Brain microvascular endothelial cell (primary cell): ENCODE measurements around the gene CAPN13.

ENCODE experiments used
- DNase-seq: peaks from one replicate; pipeline ENCODE4 v3.0.0-alpha.2; 2020
- H3K27ac ChIP-seq: fragments of 250-450 bp; sonication (Bioruptor Pico); 2 replicates; pipeline ENCODE4 v1.5.1; 2020; ENCODE audit warnings: mild to moderate bottlenecking, moderate library complexity
- H3K27me3 ChIP-seq: fragments of 250-450 bp; sonication (Bioruptor Pico); replicated peaks from 2 replicates; pipeline ENCODE4 v1.5.1; 2020; ENCODE audit warnings: mild to moderate bottlenecking
- H3K36me3 ChIP-seq: fragments of 250-450 bp; sonication (Bioruptor Pico); replicated peaks from 2 replicates; pipeline ENCODE4 v1.5.1; 2020; ENCODE audit warnings: mild to moderate bottlenecking
- H3K4me3 ChIP-seq: 2 replicates; pipeline ENCODE4 v1.5.1; 2011; ENCODE audit warnings: low read depth, mild to moderate bottlenecking, control low read depth, low read length, moderate library complexity
- in situ Hi-C: cut with HindIII; loops from 2 replicates; pipeline ENCODE4 v1.10.0; 2017; ENCODE audit warnings: low sequenced_read_pairs, low pct_ligation_motif_present
- TF ChIP-seq, protein P1 (sequence below): IDR thresholded peaks from 2 replicates; pipeline ENCODE4 v1.5.1; 2011; ENCODE audit warnings: low read depth, mild to moderate bottlenecking, moderate library complexity, low read length, control low read depth, inconsistent platforms; ENCODE audit errors: missing control alignments

CAPN13 gene

DNA sequence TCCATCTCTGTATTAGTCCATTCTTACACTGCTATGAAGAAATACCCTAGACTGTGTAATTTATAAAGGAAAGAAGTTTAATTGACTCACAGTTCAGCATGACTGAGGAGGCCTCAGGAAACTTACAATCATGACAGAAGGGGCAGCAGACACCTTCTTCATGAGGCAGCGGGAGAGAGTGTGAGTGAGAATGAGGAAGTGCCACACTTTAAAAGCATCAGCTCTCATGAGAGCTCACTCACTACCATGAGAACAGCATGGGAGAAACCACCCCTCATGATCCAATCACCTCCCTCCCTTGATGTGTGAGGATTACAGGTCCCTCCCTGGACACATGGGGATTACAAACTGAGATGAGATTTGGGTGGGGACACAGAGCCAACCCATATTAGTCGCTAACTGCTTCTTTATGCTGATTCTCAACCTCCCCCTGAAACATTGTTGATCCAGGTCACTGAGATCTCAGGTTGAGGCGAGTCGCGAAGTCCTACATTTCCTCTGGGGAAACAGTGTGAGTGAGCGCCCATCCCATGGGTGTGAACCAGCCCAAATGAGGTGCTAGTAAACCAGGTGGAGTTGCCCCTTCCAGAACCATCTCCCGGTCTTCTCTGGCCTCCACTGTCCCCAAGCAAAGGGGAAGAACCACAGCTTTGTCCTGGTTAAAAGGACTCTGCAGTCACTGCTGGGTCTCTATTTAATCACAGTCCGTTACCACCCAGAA, 123.8 kb downstream of the CAPN13 start:
- DNase-seq: no peak
- no peaks in the 10 kb centered on the region for H3K36me3 ChIP-seq
- no peaks in the 10 kb centered on the region for H3K27me3 ChIP-seq
- in situ Hi-C loops: no loop called here
- H3K27ac ChIP-seq: no peak overlapping the region
- TF ChIP-seq, protein P1, sequence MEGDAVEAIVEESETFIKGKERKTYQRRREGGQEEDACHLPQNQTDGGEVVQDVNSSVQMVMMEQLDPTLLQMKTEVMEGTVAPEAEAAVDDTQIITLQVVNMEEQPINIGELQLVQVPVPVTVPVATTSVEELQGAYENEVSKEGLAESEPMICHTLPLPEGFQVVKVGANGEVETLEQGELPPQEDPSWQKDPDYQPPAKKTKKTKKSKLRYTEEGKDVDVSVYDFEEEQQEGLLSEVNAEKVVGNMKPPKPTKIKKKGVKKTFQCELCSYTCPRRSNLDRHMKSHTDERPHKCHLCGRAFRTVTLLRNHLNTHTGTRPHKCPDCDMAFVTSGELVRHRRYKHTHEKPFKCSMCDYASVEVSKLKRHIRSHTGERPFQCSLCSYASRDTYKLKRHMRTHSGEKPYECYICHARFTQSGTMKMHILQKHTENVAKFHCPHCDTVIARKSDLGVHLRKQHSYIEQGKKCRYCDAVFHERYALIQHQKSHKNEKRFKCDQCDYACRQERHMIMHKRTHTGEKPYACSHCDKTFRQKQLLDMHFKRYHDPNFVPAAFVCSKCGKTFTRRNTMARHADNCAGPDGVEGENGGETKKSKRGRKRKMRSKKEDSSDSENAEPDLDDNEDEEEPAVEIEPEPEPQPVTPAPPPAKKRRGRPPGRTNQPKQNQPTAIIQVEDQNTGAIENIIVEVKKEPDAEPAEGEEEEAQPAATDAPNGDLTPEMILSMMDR: no peak
- H3K4me3 ChIP-seq: no peak overlapping the region

DNA sequence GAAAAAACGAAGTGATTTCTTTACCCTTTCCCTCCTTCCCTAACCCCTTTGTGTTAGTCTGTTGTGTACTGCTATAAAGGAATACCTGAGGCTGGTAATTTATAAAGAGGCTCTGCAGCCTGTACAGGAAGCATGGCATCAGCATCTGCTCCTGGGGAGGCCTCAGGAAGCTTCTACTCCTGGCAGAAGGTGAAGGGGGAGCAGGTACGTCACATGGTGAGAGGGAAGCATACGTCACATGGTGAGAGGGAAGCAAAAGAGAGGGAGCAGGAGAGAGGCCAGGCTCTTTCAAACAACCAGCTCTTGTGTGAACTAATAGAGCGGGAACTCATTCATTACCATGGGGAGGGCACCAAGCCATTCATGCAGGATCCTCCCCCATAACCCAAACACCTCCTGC, 126.2 kb downstream of the CAPN13 start:
- TF ChIP-seq, protein P1: no peak
- Histone ChIP-seq H3K27me3 (no peaks in the 10 kb centered on the region), H3K36me3 (no peaks in the 10 kb centered on the region), H3K27ac (no peak overlapping the region), H3K4me3 (no peak overlapping the region)
- DNase-seq: no peak
- in situ Hi-C loops: no loop called here

DNA sequence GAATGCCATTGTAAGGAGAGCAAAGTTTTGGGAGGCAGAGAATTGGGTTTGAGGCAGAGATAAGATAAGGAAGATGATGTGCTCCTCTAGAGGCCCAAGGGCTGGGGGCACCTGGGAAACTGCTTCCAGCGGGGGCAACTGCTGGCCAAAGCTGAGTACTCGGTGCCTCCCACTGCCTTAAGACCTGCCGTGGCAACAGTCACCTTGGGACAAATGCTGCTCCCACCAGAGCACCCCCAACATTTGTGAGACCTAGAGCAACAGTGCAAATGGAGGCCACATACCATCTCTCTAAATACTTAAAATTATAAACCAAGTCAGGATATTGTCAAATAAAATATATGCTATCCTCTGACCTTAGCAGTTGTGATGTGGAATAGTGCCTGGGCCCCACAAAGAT, 127.1 kb downstream of the CAPN13 start:
- no peaks in the 10 kb centered on the region for H3K27me3 ChIP-seq
- in situ Hi-C loops: no loop called here
- H3K27ac ChIP-seq: no peak overlapping the region
- H3K4me3 ChIP-seq: no peak overlapping the region
- TF ChIP-seq, protein P1: no peak
- no peak for DNase-seq
- no peaks in the 10 kb centered on the region for H3K36me3 ChIP-seq

DNA sequence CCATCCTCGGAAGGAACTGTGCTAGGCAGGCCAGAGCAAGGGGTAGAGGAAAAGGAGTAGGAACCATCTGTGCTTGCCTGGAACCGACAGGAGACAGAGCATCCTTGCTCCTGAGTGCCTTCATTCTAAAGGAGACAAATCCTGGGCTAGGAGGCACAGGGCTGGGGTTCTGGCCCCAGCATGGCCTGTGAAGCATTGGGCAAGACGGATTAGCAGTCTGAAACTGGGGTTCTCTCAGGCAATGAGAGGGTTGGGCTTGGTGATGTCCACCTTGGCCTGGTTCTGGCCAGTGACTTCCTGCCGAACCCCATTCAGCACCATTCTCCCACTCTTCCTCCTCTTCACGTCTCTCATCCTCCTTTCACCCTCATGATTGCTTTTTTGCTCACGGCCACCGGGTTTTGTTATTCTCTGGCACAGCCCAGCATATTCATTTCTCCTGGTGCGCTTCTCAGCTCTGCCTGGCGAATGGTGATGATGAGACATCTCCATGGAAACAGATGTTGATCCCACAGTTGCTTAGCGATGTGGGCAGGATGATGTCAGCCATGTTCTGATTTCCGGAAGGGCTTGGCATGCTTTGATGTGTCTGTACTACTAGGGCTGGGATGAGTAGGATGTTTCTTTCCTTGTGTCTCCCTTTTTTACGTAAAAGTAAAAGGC, 127.7 kb downstream of the CAPN13 start:
- peak; percentile 14 for DNase-seq
- no peaks in the 10 kb centered on the region for H3K36me3 ChIP-seq
- TF ChIP-seq, protein P1: no peak
- no peak overlapping the region for H3K27ac ChIP-seq
- no peaks in the 10 kb centered on the region for H3K27me3 ChIP-seq
- H3K4me3 ChIP-seq: no peak overlapping the region
- in situ Hi-C loops: no loop called here

DNA sequence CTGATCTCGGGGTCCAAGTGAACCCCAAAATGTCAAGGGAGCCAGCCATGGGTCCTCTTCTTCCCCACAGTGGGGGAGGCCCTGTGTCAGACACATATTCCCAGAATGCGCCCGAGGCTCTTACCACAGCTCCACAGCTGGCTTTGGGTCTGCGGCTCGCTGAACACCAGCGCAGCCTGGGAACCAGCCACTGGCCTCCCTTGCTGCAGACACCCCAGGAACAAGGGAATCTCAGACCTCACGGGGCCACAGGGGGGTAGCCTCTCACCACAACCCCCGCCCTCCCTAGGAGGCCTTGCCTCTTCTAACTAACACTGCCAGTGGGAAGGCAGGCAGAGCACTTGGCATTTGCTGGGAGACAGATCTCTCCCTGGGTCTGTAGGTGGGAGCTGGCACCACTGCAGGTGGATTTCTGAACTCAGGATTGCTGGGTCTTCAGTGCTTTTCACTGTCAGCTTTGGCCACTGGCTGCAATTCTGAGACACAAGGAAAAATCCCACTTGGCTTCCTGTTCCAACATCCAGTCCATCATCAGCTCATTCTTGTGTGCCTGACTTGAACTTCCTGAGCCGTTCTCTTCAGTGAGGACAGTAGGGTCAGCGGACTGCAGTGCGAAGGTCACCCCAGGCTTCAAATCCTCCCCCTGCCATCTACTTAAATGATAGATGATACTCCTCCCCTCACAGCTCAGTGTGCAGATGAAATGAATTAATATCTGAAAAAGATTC, 128.7 kb downstream of the CAPN13 start:
- in situ Hi-C loops: no loop called here
- Histone ChIP-seq H3K27me3 (no peaks in the 10 kb centered on the region), H3K27ac (no peak overlapping the region), H3K4me3 (no peak overlapping the region), H3K36me3 (no peaks in the 10 kb centered on the region)
- no peak for DNase-seq
- TF ChIP-seq, protein P1: no peak
